ENCODE results near the gene RPS27L.
"Not testable (repeated sequence)": the region's sequence is repeated elsewhere in the genome, so short reads cannot be mapped to it uniquely, and the experiment has no call there.

Gene RPS27L

DNA sequence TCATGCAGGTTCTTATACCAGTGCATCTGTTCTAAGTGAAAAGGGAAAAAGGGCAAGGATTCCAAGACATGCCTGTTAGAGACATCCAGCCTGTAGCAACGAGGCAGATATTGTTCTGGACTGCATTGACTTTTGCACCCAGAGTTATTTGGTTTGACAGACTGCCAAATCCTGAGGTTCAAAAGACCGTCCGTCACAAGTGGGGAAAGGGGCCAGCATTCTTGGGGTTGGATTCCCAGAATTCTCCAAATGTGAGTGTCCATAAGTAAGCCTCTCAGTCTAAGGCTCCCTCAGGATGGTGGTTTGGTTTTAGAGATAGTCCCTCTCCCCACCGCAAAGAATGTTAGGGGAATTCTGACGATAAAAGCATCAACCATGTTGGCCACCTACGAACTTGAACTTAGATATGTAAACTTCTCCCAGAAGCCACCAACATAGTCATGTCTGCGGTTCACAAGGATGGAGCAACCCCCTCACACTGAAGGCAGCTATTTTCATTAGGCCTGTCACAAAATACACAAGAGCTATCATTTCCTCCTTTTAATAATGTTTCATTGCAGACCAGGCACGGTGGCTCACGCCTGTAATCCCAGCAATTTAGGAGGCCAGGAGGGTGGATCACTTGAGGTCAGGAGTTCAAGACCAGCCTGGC, 49.3 kb downstream of the RPS27L start:
- H3K36me3 ChIP-seq: no peaks in the 10 kb centered on the region
- TF ChIP-seq Cebpa-rat (IDR thresholded peaks at IDR 0.05): no peak
- H3K4me1 ChIP-seq: no peaks in the 10 kb centered on the region; the same call in 1 of the 2 replicates
- no peak overlapping the region for H3K27ac ChIP-seq
- no peak overlapping the region for H3K9ac ChIP-seq
- no peaks in the 10 kb centered on the region for H4K20me1 ChIP-seq
- no peaks in the 10 kb centered on the region for H3K27me3 ChIP-seq
- peaks cover 22% of the 10 kb centered on the region for H3K9me3 ChIP-seq
- no peak overlapping the region for H3K4me3 ChIP-seq
- no peak overlapping the region for H3K4me2 ChIP-seq

DNA sequence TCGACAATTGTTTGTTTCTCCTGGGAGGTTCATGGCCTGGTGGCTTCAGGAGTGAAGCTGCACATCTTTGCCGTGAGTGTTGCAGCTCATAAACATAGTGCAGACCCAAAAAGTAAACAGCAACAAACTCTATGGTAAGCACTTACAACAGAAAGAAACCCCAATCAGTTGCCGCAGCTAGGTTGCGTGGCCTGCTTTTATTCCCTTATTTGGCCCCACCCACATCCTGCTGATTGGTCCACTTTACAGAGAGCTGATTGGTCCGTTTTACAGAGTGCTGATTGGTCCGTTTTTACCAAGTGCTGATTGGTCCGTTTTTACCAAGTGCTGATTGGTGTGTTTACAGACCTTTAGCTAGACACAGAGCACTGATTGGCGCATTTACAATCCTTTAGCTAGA, 51.9 kb downstream of the RPS27L start:
- not testable (repeated sequence) for H4K20me1 ChIP-seq, H3K9ac ChIP-seq, H3K4me2 ChIP-seq, H3K4me1 ChIP-seq, H3K27ac ChIP-seq, H3K4me3 ChIP-seq, H3K27me3 ChIP-seq, H3K36me3 ChIP-seq
- peaks cover 22% of the 10 kb centered on the region for H3K9me3 ChIP-seq

DNA sequence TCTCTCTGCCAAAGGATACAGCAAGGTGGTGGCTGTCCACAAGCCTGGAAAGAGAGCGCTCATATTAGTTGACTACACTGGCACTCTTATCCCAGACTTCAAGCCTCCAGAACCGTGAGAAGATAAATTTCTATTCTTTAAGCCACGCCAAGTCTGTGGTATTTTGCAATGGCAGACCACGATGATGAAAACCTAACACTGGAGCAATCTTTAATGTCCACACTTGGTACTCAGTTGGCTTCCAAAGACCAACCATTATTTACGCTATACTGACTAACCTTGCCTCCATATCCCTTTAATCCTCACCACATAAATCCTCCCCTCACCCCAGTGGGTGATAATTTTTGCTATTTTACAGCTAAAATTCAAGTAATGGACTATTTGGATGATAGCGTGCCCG, 52.5 kb downstream of the RPS27L start:
- peaks cover 25% of the 10 kb centered on the region for H3K9me3 ChIP-seq
- no peaks in the 10 kb centered on the region for H4K20me1 ChIP-seq
- no peak for TF ChIP-seq Cebpa-rat (IDR thresholded peaks at IDR 0.05)
- H3K27ac ChIP-seq: no peak overlapping the region
- H3K4me3 ChIP-seq: no peak overlapping the region
- no peaks in the 10 kb centered on the region for H3K36me3 ChIP-seq
- H3K27me3 ChIP-seq: no peaks in the 10 kb centered on the region
- H3K4me1 ChIP-seq: no peaks in the 10 kb centered on the region
- H3K4me2 ChIP-seq: no peak overlapping the region
- no peak overlapping the region for H3K9ac ChIP-seq

DNA sequence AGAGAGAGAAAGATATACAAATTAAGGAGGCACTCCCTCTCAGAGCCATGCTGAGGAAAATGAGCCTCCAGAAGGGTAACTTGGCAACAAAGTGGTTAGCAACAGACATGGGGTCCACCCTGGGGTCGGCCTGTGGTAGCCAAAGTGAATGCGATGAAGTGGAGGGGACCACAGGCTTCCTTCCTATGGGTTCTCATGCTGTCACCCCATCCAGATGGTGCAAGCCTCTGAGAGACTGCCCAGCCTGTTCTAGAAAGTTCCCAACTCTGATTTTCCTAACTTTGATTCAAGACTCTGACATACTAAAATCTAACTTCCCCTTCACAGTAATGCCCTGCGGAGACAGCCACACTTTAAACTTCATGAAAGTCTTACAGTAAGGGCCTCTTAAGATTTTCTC, 53.9 kb downstream of the RPS27L start:
- Histone ChIP-seq H3K4me1 (no peaks in the 10 kb centered on the region), H3K36me3 (no peaks in the 10 kb centered on the region), H3K4me2 (no peak overlapping the region), H3K4me3 (no peak overlapping the region), H3K27me3 (no peaks in the 10 kb centered on the region), H3K9ac (no peak overlapping the region), H4K20me1 (no peaks in the 10 kb centered on the region), H3K27ac (no peak overlapping the region), H3K9me3 (peaks cover 25% of the 10 kb centered on the region)
- no peak for TF ChIP-seq Cebpa-rat (IDR thresholded peaks at IDR 0.05)

DNA sequence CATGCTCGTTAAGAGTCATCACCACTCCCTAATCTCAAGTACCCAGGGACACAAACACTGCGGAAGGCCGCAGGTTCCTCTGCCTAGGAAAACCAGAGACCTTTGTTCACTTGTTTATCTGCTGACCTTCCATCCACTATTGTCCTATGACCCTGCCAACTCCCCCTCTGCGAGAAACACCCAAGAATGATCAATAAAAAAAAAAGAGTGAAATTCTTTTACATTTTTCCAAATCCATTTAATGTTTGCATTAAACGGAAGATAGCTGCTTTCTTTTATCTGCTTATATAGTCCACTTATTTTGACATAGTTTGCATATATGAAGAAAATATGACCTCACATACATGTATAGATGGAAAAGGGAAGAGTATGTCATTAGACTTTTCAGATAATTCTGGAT, 57.7 kb downstream of the RPS27L start:
- H3K36me3 ChIP-seq, H3K9me3 ChIP-seq, H4K20me1 ChIP-seq: not testable (repeated sequence)

DNA sequence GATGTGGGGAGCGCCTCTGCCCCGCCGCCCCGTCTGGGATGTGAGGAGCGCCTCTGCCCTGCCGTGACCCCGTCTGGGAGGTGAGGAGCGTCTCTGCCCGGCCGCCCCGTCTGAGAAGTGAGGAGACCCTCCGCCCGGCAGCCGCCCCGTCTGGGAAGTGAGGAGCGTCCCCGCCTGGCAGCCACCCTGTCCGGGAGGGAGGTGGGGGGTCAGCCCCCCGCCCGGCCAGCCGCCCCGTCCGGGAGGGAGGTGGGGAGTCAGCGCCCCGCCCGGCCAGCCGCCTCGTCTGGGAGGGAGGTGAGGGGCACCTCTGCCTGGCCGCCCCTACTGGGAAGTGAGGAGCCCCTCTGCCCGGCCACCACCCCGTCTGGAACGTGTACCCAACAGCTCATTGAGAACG, 58.4 kb downstream of the RPS27L start:
- H3K4me2 ChIP-seq: not testable (repeated sequence)

More for the DNA sequence above, 57.7 kb downstream of the RPS27L start:
- H3K4me1 ChIP-seq, H3K27ac ChIP-seq, H3K4me3 ChIP-seq, H3K27me3 ChIP-seq, H3K9ac ChIP-seq, H3K4me2 ChIP-seq: not testable (repeated sequence)

More for the DNA sequence above, 58.4 kb downstream of the RPS27L start:
- H4K20me1 ChIP-seq, H3K27me3 ChIP-seq, H3K9ac ChIP-seq, H3K9me3 ChIP-seq, H3K27ac ChIP-seq, H3K36me3 ChIP-seq, H3K4me3 ChIP-seq: not testable (repeated sequence)
- H3K4me1 ChIP-seq: peaks cover 12% of the 10 kb centered on the region

Measured in BLaER1 (cell line).